ENCODE results near the gene PLA2G15. TPM values are rescaled to one million over a fixed set of nuclear protein-coding genes. Genes with fewer than 3 reads are reported as not detected.

PLA2G15 gene
- polyA plus RNA-seq, 2 of the 4 experiments (the other 2 are of a cell fraction): 4.8 to 8.7 TPM

GRCh38 chr16:68197250-68197649 is 47.9 kb upstream of the PLA2G15 start:
- WGBS (ENCODE audit: missing lambda C conversion rate): 67% methylated on average over 2 of the region's 2 CpGs
- DNase-seq (ENCODE audit: low read depth in 1 of 2, low spot score in 1 of 2): peak in 1 of 2 experiments; percentile 29
- Histone ChIP-seq H3K4me1 (peaks cover 17% of the 10 kb centered on the region), H3K9me3 (no peaks in the 10 kb centered on the region), H3K4me3 (no peak overlapping the region), H3K27ac (no peak overlapping the region), H3K4me2 (no peak overlapping the region)
- no peak for FAIRE-seq
- TF ChIP-seq POLR2A (IDR thresholded peaks at IDR 0.05; ENCODE audit: low read length) (no peak), MAZ (IDR thresholded peaks at IDR 0.05; ENCODE audit: borderline replicate concordance, low read depth, low read length) (no peak), JUNB (IDR thresholded peaks at IDR 0.05) (no peak), EHF (CRISPR knock-in tag; IDR thresholded peaks at IDR 0.05) (no peak), FOSL2 (IDR thresholded peaks at IDR 0.05) (no peak), FOSL2 (CRISPR knock-in tag; IDR thresholded peaks at IDR 0.05) (peak; percentile 26; the same call in 1 of the 2 replicates), BCL3 (IDR thresholded peaks at IDR 0.05) (no peak)
- ChIA-PET CTCF (interaction anchor here (0.5 to 3.2 kb wide), 4 partner anchors 20 to 188 kb away, joined by 3 to 12 read pairs (median 3); no protein-coding TSS in a partner anchor), POLR2A (no interaction called here)
- ATAC-seq: peak; percentile 39 to 64; a peak in 3 of 6 replicates

- peaks cover 17% of the 10 kb centered on the region for H3K4me1 ChIP-seq
- no peak overlapping the region for H3K27ac ChIP-seq
- peak overlapping the region; percentile 18 for H3K4me2 ChIP-seq
- 27% methylated on average over 3 of the region's 3 CpGs for WGBS (ENCODE audit: missing lambda C conversion rate)
- ATAC-seq (peak in 1 of 2 experiments; percentile 69; a peak in 4 of 6 replicates), FAIRE-seq (no peak), DNase-seq (ENCODE audit: low read depth in 1 of 2, low spot score in 1 of 2) (peak in 1 of 2 experiments; percentile 13)
- H3K9me3 ChIP-seq: no peaks in the 10 kb centered on the region
- POLR2A ChIA-PET: no interaction called here
- TF ChIP-seq CHD2 (IDR thresholded peaks at IDR 0.05; ENCODE audit: low read length, partially characterized antibody) (no peak), BCL3 (IDR thresholded peaks at IDR 0.05) (no peak), EHMT2 (IDR thresholded peaks at IDR 0.05; ENCODE audit: low read depth) (no peak), BHLHE40 (IDR thresholded peaks at IDR 0.05; ENCODE audit: low read depth, low read length) (no peak), HES2 (IDR thresholded peaks at IDR 0.05) (no peak), FOSL2 (IDR thresholded peaks at IDR 0.05) (no peak; the same call in 1 of the 2 replicates), FOSL2 (CRISPR knock-in tag; IDR thresholded peaks at IDR 0.05) (peak; percentile 55)
- H3K4me3 ChIP-seq: no peak overlapping the region
- CTCF ChIA-PET: interaction anchor here (0.6 to 1.3 kb wide), 6 partner anchors 9 to 675 kb away, joined by 3 to 5 read pairs (median 3); no protein-coding TSS in a partner anchor
Measured at GRCh38 chr16:68200088-68200783, 44.9 kb upstream of the PLA2G15 start.

- Histone ChIP-seq H3K4me2 (no peak overlapping the region), H3K9me3 (no peaks in the 10 kb centered on the region), H3K4me1 (peaks cover 15% of the 10 kb centered on the region), H3K4me3 (no peak overlapping the region), H3K27ac (no peak overlapping the region)
- POLR2A ChIA-PET: no interaction called here
- ATAC-seq (peak in 1 of 2 experiments; percentile 34; a peak in 1 of 6 replicates), DNase-seq (ENCODE audit: low read depth in 1 of 2, low spot score in 1 of 2) (no peak), FAIRE-seq (no peak)
- CTCF ChIA-PET: interaction anchor here (0.6 kb wide), 1 partner anchor 560 kb away, joined by 3 read pairs; no protein-coding TSS in a partner anchor
- no peak for TF ChIP-seq PHF8 (IDR thresholded peaks at IDR 0.05; ENCODE audit: borderline replicate concordance, low read depth)
- TF ChIP-seq RAD21 (conservative IDR thresholded peaks at IDR 0.05 in 1 of 2, IDR thresholded peaks at IDR 0.05 in 1 of 2): no peak
- no peak for TF ChIP-seq RFX5 (IDR thresholded peaks at IDR 0.05)
- no peak for TF ChIP-seq NR3C1 (IDR thresholded peaks at IDR 0.05)
Measured at GRCh38 chr16:68202091-68202519, 43.1 kb upstream of the PLA2G15 start.

- H3K27ac ChIP-seq: no peak overlapping the region
- H3K4me1 ChIP-seq: no peaks in the 10 kb centered on the region
- WGBS (ENCODE audit: missing lambda C conversion rate): 91% methylated on average over 2 of the region's 2 CpGs
- CTCF ChIA-PET: interaction anchor here (1.1 kb wide), 1 partner anchor 22 kb away, joined by 6 read pairs; no protein-coding TSS in a partner anchor
- FAIRE-seq (no peak), DNase-seq (ENCODE audit: low read depth in 1 of 2, low spot score in 1 of 2) (no peak), ATAC-seq (no peak)
- H3K4me2 ChIP-seq: no peak overlapping the region
- POLR2A ChIA-PET: no interaction called here
- H3K9me3 ChIP-seq: no peaks in the 10 kb centered on the region
- H3K4me3 ChIP-seq: no peak overlapping the region
- TF ChIP-seq FOXS1 (CRISPR knock-in tag; IDR thresholded peaks at IDR 0.05) (no peak), REST (IDR thresholded peaks at IDR 0.05) (no peak), EP300 (IDR thresholded peaks at IDR 0.05) (no peak), CEBPB (IDR thresholded peaks at IDR 0.05) (no peak), BHLHE40 (IDR thresholded peaks at IDR 0.05; ENCODE audit: low read depth, low read length) (no peak), E2F6 (IDR thresholded peaks at IDR 0.05; ENCODE audit: borderline replicate concordance, low read depth) (no peak), HOXA7 (CRISPR knock-in tag; IDR thresholded peaks at IDR 0.05) (no peak)
Measured at GRCh38 chr16:68206245-68206644, 38.9 kb upstream of the PLA2G15 start.
